PC-9 (cell line): ENCODE data around the gene GFAP.

ENCODE experiments used
- EZH2 ChIP-seq: fragments of 200-600 bp; sonication (generic); IDR thresholded peaks from 2 replicates; pipeline ENCODE4 v1.8.0; 2017; ENCODE audit warnings: antibody characterized with exemption, low read depth
- TF ChIP-seq, protein P1 (sequence below): fragments of 200-600 bp; sonication (generic); conservative IDR thresholded peaks from 2 replicates; pipeline ENCODE4 v1.6.1; 2017; ENCODE audit warnings: mixed run types, antibody characterized with exemption, mild to moderate bottlenecking, moderate library complexity

- TF ChIP-seq, protein P1, sequence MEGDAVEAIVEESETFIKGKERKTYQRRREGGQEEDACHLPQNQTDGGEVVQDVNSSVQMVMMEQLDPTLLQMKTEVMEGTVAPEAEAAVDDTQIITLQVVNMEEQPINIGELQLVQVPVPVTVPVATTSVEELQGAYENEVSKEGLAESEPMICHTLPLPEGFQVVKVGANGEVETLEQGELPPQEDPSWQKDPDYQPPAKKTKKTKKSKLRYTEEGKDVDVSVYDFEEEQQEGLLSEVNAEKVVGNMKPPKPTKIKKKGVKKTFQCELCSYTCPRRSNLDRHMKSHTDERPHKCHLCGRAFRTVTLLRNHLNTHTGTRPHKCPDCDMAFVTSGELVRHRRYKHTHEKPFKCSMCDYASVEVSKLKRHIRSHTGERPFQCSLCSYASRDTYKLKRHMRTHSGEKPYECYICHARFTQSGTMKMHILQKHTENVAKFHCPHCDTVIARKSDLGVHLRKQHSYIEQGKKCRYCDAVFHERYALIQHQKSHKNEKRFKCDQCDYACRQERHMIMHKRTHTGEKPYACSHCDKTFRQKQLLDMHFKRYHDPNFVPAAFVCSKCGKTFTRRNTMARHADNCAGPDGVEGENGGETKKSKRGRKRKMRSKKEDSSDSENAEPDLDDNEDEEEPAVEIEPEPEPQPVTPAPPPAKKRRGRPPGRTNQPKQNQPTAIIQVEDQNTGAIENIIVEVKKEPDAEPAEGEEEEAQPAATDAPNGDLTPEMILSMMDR = no peak
- no peak for TF ChIP-seq EZH2
Measured at GRCh38 chr17:44947461-44948314, 32.4 kb upstream of the GFAP start, which contains the start of gene KIF18B.
